ENCODE measurements around the gene SLC39A1. TPM values are rescaled to one million over a fixed set of nuclear protein-coding genes. Genes with fewer than 3 reads are reported as not detected.

The SLC39A1 gene
- total and polyA plus RNA-seq, 2 of the 4 experiments (the other 2 are of a cell fraction) = 89.1 to 97.7 TPM

DNA sequence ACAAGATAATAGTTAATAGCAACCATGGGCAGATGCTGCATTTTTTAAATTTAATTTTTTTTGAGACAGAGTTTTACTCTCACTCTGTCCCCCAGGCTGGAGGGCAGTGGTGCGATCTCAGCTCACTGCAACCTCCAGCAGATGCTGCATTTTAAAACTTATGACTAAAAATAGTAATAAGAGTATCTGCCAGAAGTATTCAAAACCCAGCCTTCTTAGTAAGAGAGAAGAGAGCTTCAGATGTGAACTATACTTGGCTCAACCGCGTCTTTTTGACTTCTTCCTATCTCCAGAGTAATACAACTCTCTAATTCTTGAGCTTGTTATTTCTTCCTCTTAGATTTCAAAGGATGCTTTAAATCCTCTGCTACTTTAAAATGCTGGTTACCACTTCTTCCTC, 31.9 kb upstream of the SLC39A1 start:
- Histone ChIP-seq H3K9me1 (ENCODE audit: insufficient read depth, low read length) (peaks cover 4% of the 10 kb centered on the region; the same call in 1 of the 2 replicates), H4K91ac (ENCODE audit: insufficient read depth, low read depth, low read length) (no peak overlapping the region), H3K14ac (replicated peaks; ENCODE audit: low read depth, low read length) (no peak overlapping the region), H3K9me3 (ENCODE audit: control insufficient read depth, insufficient read depth, low read length) (no peaks in the 10 kb centered on the region), H2AK5ac (ENCODE audit: low read depth, low read length) (no peak overlapping the region), H3K56ac (ENCODE audit: extremely low read depth, insufficient read depth, low read length) (no peak overlapping the region), H4K5ac (ENCODE audit: low read depth, low read length) (no peak overlapping the region), H4K8ac (ENCODE audit: low read depth in 2 of 2, low read length in 2 of 2) (no peak overlapping the region), H3K4me2 (ENCODE audit: low read depth, low read length) (no peak overlapping the region), H3K27ac (ENCODE audit: insufficient read depth, low read length) (no peak overlapping the region), H3K27me3 (ENCODE audit: control insufficient read depth, insufficient read depth, low read length) (no peaks in the 10 kb centered on the region), H2AK9ac (replicated peaks; ENCODE audit: low read depth, low read length, poor library complexity) (no peak overlapping the region), H2AFZ (replicated peaks; ENCODE audit: low read length, poor library complexity) (no peak overlapping the region), H2BK15ac (ENCODE audit: low read depth, low read length) (no peak overlapping the region), H3K36me3 (ENCODE audit: control insufficient read depth, insufficient read depth, low read length) (peaks cover 28% of the 10 kb centered on the region), H3K23ac (ENCODE audit: low read depth, low read length) (no peak overlapping the region), H2BK120ac (ENCODE audit: low read depth, low read length) (no peak overlapping the region), H4K20me1 (ENCODE audit: insufficient read depth, low read length) (peaks cover 23% of the 10 kb centered on the region; the same call in 1 of the 2 replicates), H2BK5ac (ENCODE audit: low read depth, low read length, poor library complexity, severe bottlenecking) (no peak overlapping the region), H3K79me1 (ENCODE audit: low read depth in 1 of 2, low read length in 2 of 2) (peaks cover 17 to 37% of the 10 kb centered on the region in 2 experiments), H3K9ac (ENCODE audit: low read depth, low read length) (no peak overlapping the region), H3K4me1 (ENCODE audit: control insufficient read depth, insufficient read depth, low read length) (0 out of 2 replicates have a peak, but pooled peaks cover 2% of the 10 kb centered on the region), H3K4me3 (ENCODE audit: insufficient read depth, low read depth, low read length) (no peak overlapping the region), H2BK20ac (ENCODE audit: low read depth, low read length) (no peak overlapping the region), H3K18ac (ENCODE audit: low read depth, low read length) (no peak overlapping the region), H3K4ac (ENCODE audit: low read depth, low read length) (no peak overlapping the region)
- dilution Hi-C loops (cut with HindIII; ENCODE audit: low sequenced_read_pairs, unreplicated experiment) = no loop called here
- TF ChIP-seq RAD21 (IDR thresholded peaks at IDR 0.05; ENCODE audit: low read length) = no peak
- no peak for TF ChIP-seq NFE2L2 (IDR thresholded peaks at IDR 0.05; ENCODE audit: low read depth, low read length)
- no peak for TF ChIP-seq CHD1 (IDR thresholded peaks at IDR 0.05; ENCODE audit: low read depth, low read length)
- intact Hi-C loops (cut with micrococcal nuclease) = no loop called here
- ChIA-PET CTCF (interaction anchor here (0.6 kb wide), 1 partner anchor 312 kb away, joined by 3 read pairs; no protein-coding TSS in a partner anchor), POLR2A (ENCODE audit: unreplicated experiment) (interaction anchor here (0.6 kb wide), 1 partner anchor 227 kb away, joined by 5 read pairs; no protein-coding TSS in a partner anchor)
- ATAC-seq (ENCODE audit: low read depth) (no peak), DNase-seq (no peak)
- BruUV-seq (replicated peaks) = no TSS peak
- in situ Hi-C loops (cut with MboI; ENCODE audit: low sequenced_read_pairs) = no loop called here
- WGBS, 2 experiments (ENCODE audit: extremely low coverage in 2 of 2, insufficient read length in 1 of 2) = no CpG with 5 or more reads among the region's 3 CpGs
